Spleen (tissue), 7 donors: ENCODE measurements around the gene A3GALT2.

Source experiments
- CTCF ChIP-seq, 11 experiments: fragments of 200-600 bp in 7 of 11; fragments of 450-650 bp in 4 of 11; sonication (generic) in 4 of 11; IDR thresholded peaks in 8 of 11; conservative IDR thresholded peaks in 3 of 11; 1 replicate in 7 of 11; 2 replicates in 4 of 11; pipeline versions ENCODE4 v1.4.0 to v1.8.0; 2016 to 2021; ENCODE audit warnings: antibody characterized with exemption in 11 of 11, inconsistent platforms in 4 of 11, mild to moderate bottlenecking in 1 of 11
- POLR2AphosphoS5 ChIP-seq, 3 donors: sonication (generic); formaldehyde crosslinking; IDR thresholded peaks; one replicate each; pipeline ENCODE4 v1.5.1; 2017; ENCODE audit warnings: antibody characterized with exemption in 3 of 3
- donor health status: DM: no; HTN: no; CAD: no; lungs with moderate emphysema.
- donor health status: DM: no; HTN: no; CAD: no.
- donor health status: DM: no; HTN: no; CAD: no.

GRCh38 chr1:33363021-33363420 is 42.1 kb upstream of the A3GALT2 start:
- TF ChIP-seq CTCF (IDR thresholded peaks at IDR 0.05 in 8 of 11, conservative IDR thresholded peaks at IDR 0.05 in 3 of 11) (no peak), POLR2AphosphoS5 (IDR thresholded peaks at IDR 0.05) (no peak)
